A549 (cell line): ENCODE data around the gene CTNNA3. TPM values are rescaled to one million over a fixed set of nuclear protein-coding genes. Genes with fewer than 3 reads are reported as not detected.

ENCODE experiments used
- ATAC-seq, 2 experiments: fragments of 200-7000 bp in 1 of 2; fragments of >200 bp in 1 of 2; cut with Nextera tagmentation in 1 of 2; cut with Tn5 transposase in 1 of 2; 3 replicates each; pipeline versions ENCODE4 v1.8.0 to v1.9.1; 2018 to 2020; ENCODE audit warnings: mild to moderate bottlenecking in 1 of 2, moderate library complexity in 1 of 2
- CTCF ChIA-PET: fragments of 300-600 bp; sonication (Branson Sonifier 250); formaldehyde crosslinking; extraction: SDS; loops from one replicate; lab custom pipeline; 2021; ENCODE audit warnings: antibody characterized with exemption, inconsistent platforms; lab: Yijun Ruan, JAX
- POLR2A ChIA-PET: fragments of 350-600 bp; formaldehyde crosslinking; extraction: SDS; loops from one replicate; lab custom pipeline; 2021; ENCODE audit warnings: antibody characterized with exemption, inconsistent platforms; lab: Yijun Ruan, JAX
- DNase-seq, 2 experiments: peaks; one replicate each; pipeline versions ENCODE4 v3.0.0 to v3.0.0-alpha.2; 2011 to 2016; ENCODE audit warnings: low read depth in 1 of 2, low spot score in 1 of 2
- FAIRE-seq: peaks from 2 replicates; lab custom pipeline; 2011; peaks lifted over from hg19 to GRCh38; lab: Jason Lieb, UNC
- H3K27ac ChIP-seq, 2 experiments: fragments of >200 bp; sonication (Bioruptor Twin); formaldehyde crosslinking; 3 replicates each; pipeline ENCODE4 v1.5.1; 2016 to 2017
- H3K4me1 ChIP-seq: fragments of >200 bp; sonication (Bioruptor Twin); formaldehyde crosslinking; 3 replicates; pipeline ENCODE4 v1.6.1; 2016
- H3K4me2 ChIP-seq: fragments of >200 bp; sonication (Bioruptor Twin); formaldehyde crosslinking; 3 replicates; pipeline ENCODE4 v1.6.1; 2016
- H3K4me3 ChIP-seq: fragments of >200 bp; sonication (Bioruptor Twin); formaldehyde crosslinking; 3 replicates; pipeline ENCODE4 v1.5.1; 2016
- H3K9me3 ChIP-seq: fragments of >200 bp; sonication (Bioruptor Twin); formaldehyde crosslinking; 3 replicates; pipeline ENCODE4 v1.6.1; 2016
- ATOH8 ChIP-seq: fragments of 250-450 bp; sonication (Bioruptor Pico); IDR thresholded peaks from 2 replicates; pipeline ENCODE4 v1.5.0; 2020; ENCODE audit warnings: low read depth, mild to moderate bottlenecking, moderate library complexity
- ESRRA ChIP-seq: fragments of 150-350 bp; IDR thresholded peaks from 2 replicates; pipeline ENCODE4 v1.6.1; 2014; ENCODE audit warnings: mild to moderate bottlenecking, low read length, borderline replicate concordance
- FOXS1 ChIP-seq: fragments of 250-450 bp; sonication (Bioruptor Pico); IDR thresholded peaks from 2 replicates; pipeline ENCODE4 v1.5.0; 2020; ENCODE audit warnings: mild to moderate bottlenecking, moderate library complexity
- HOXA7 ChIP-seq: fragments of 250-450 bp; sonication (Bioruptor Pico); IDR thresholded peaks from 2 replicates; pipeline ENCODE4 v1.5.0; 2020; ENCODE audit warnings: mild to moderate bottlenecking, moderate library complexity
- HOXB5 ChIP-seq: fragments of 250-450 bp; sonication (Bioruptor Pico); IDR thresholded peaks from 2 replicates; pipeline ENCODE4 v1.5.0; 2020; ENCODE audit warnings: mild to moderate bottlenecking, moderate library complexity
- KDM5A ChIP-seq: fragments of 200-600 bp; sonication (generic); IDR thresholded peaks from 2 replicates; pipeline ENCODE4 v1.6.1; 2016; ENCODE audit warnings: antibody characterized with exemption, mild to moderate bottlenecking
- MAFK ChIP-seq: fragments of 450-650 bp; IDR thresholded peaks from 2 replicates; pipeline ENCODE4 v1.6.1; 2014; ENCODE audit not compliant: partially characterized antibody
- MAZ ChIP-seq: fragments of 150-350 bp; IDR thresholded peaks from 2 replicates; pipeline ENCODE4 v1.6.1; 2014; ENCODE audit warnings: antibody characterized with exemption, low read depth, low read length, borderline replicate concordance
- MYC ChIP-seq: IDR thresholded peaks from 2 replicates; pipeline ENCODE4 v1.6.1; 2012; ENCODE audit warnings: mild to moderate bottlenecking, inconsistent platforms, low read length, improper control_type of control experiment, borderline replicate concordance
- NR3C1 ChIP-seq: fragments of >200 bp; sonication (Bioruptor Twin); formaldehyde crosslinking; IDR thresholded peaks from 3 replicates; pipeline ENCODE4 v1.6.1; 2017
- PHF8 ChIP-seq: fragments of 200-600 bp; sonication (generic); IDR thresholded peaks from 2 replicates; pipeline ENCODE4 v1.6.1; 2016; ENCODE audit warnings: low read depth, mild to moderate bottlenecking, antibody characterized with exemption, moderate library complexity, borderline replicate concordance
- POLR2A ChIP-seq: IDR thresholded peaks from 2 replicates; pipeline ENCODE4 v1.6.1; 2012; ENCODE audit warnings: mild to moderate bottlenecking, low read length
- RAD21 ChIP-seq, 2 experiments: fragments of >200 bp in 1 of 2; sonication (Bioruptor Twin) in 1 of 2; formaldehyde crosslinking in 1 of 2; IDR thresholded peaks in 1 of 2; conservative IDR thresholded peaks in 1 of 2; 2 replicates in 1 of 2; 3 replicates in 1 of 2; pipeline ENCODE4 v1.6.1; 2012 to 2018; ENCODE audit warnings: inconsistent platforms in 1 of 2
- RARB ChIP-seq: fragments of 250-450 bp; sonication (Bioruptor Pico); IDR thresholded peaks from 2 replicates; pipeline ENCODE4 v1.8.0; 2021; ENCODE audit warnings: mild to moderate bottlenecking, moderate library complexity
- ZFP36 ChIP-seq: fragments of 450-650 bp; IDR thresholded peaks from 2 replicates; pipeline ENCODE4 v1.6.1; 2014; ENCODE audit warnings: borderline replicate concordance; ENCODE audit not compliant: partially characterized antibody
- WGBS: methylation state at CpG from one replicate; pipeline ENCODE4 v1.1.6; 2017; ENCODE audit errors: missing lambda C conversion rate; 5-methylcytosine and 5-hydroxymethylcytosine counted together
- polyA plus RNA-seq, 4 experiments: library from polyadenylated mRNA; depleted of rRNA in 3 of 4; stranded (reverse); fragments of >200 nt; fragmentation: RNase III in 1 of 4; extraction: RNeasy Plus Mini Kit Qiagen cat#74134 plus additional on column Dnase treatment in 1 of 4; gene quantifications; 2 replicates in 3 of 4; 3 replicates in 1 of 4; pipeline ENCODE4 v1.2.3, GENCODE V29; 2011 to 2017
- TF ChIP-seq, protein P1 (sequence below): fragments of 200-600 bp; sonication (generic); IDR thresholded peaks from 2 replicates; pipeline ENCODE4 v1.6.1; 2016; ENCODE audit warnings: antibody characterized with exemption, mild to moderate bottlenecking, moderate library complexity
- TF ChIP-seq, protein P2 (sequence below): IDR thresholded peaks from 2 replicates; pipeline ENCODE4 v1.6.1; 2012

CTNNA3 gene
- polyA plus RNA-seq, 2 of the 4 experiments (the other 2 are of a cell fraction) = not detected

GRCh38 chr10:66187053-66187733, 1508.8 kb downstream of the CTNNA3 start:
- Histone ChIP-seq H3K4me2 (no peak overlapping the region), H3K4me1 (no peaks in the 10 kb centered on the region), H3K9me3 (no peaks in the 10 kb centered on the region), H3K4me3 (no peak overlapping the region), H3K27ac (no peak overlapping the region)
- ChIA-PET POLR2A (no interaction called here), CTCF (interaction anchor here (0.7 kb wide), 1 partner anchor 33 kb away, joined by 3 read pairs; no protein-coding TSS in a partner anchor)
- DNase-seq (no peak), ATAC-seq (no peak), FAIRE-seq (no peak)
- TF ChIP-seq NR3C1 (no peak), RAD21 (conservative IDR thresholded peaks at IDR 0.05 in 1 of 2, IDR thresholded peaks at IDR 0.05 in 1 of 2) (no peak), HOXB5 (no peak)
- TF ChIP-seq, protein P1, sequence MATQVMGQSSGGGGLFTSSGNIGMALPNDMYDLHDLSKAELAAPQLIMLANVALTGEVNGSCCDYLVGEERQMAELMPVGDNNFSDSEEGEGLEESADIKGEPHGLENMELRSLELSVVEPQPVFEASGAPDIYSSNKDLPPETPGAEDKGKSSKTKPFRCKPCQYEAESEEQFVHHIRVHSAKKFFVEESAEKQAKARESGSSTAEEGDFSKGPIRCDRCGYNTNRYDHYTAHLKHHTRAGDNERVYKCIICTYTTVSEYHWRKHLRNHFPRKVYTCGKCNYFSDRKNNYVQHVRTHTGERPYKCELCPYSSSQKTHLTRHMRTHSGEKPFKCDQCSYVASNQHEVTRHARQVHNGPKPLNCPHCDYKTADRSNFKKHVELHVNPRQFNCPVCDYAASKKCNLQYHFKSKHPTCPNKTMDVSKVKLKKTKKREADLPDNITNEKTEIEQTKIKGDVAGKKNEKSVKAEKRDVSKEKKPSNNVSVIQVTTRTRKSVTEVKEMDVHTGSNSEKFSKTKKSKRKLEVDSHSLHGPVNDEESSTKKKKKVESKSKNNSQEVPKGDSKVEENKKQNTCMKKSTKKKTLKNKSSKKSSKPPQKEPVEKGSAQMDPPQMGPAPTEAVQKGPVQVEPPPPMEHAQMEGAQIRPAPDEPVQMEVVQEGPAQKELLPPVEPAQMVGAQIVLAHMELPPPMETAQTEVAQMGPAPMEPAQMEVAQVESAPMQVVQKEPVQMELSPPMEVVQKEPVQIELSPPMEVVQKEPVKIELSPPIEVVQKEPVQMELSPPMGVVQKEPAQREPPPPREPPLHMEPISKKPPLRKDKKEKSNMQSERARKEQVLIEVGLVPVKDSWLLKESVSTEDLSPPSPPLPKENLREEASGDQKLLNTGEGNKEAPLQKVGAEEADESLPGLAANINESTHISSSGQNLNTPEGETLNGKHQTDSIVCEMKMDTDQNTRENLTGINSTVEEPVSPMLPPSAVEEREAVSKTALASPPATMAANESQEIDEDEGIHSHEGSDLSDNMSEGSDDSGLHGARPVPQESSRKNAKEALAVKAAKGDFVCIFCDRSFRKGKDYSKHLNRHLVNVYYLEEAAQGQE = no peak
- TF ChIP-seq, protein P2, sequence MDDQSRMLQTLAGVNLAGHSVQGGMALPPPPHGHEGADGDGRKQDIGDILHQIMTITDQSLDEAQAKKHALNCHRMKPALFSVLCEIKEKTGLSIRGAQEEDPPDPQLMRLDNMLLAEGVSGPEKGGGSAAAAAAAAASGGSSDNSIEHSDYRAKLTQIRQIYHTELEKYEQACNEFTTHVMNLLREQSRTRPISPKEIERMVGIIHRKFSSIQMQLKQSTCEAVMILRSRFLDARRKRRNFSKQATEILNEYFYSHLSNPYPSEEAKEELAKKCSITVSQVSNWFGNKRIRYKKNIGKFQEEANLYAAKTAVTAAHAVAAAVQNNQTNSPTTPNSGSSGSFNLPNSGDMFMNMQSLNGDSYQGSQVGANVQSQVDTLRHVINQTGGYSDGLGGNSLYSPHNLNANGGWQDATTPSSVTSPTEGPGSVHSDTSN = no peak
- 6% methylated on average over 3 of the region's 3 CpGs for WGBS

- Histone ChIP-seq H3K9me3 (0 out of 3 replicates have a peak, but pooled peaks cover 3% of the 10 kb centered on the region), H3K4me1 (no peaks in the 10 kb centered on the region), H3K27ac (no peak overlapping the region), H3K4me3 (no peak overlapping the region), H3K4me2 (no peak overlapping the region)
- POLR2A ChIA-PET = no interaction called here
- FAIRE-seq = no peak
- WGBS = 39% methylated on average over 2 of the region's 2 CpGs
- CTCF ChIA-PET = no interaction called here
- TF ChIP-seq MYC (no peak), RARB (CRISPR knock-in tag) (no peak), FOXS1 (CRISPR knock-in tag) (no peak), MAFK (no peak), MAZ (no peak), POLR2A (no peak), ZFP36 (no peak), KDM5A (no peak), ESRRA (no peak), ATOH8 (CRISPR knock-in tag) (no peak), PHF8 (no peak), HOXA7 (CRISPR knock-in tag) (no peak)
- ATAC-seq = no peak
- no peak for DNase-seq
Measured at GRCh38 chr10:66183028-66183427, 1513.0 kb downstream of the CTNNA3 start.
